ENCODE measurements around the gene LTBP2.

The LTBP2 gene

GRCh38 chr14:74558655-74559054, 53.4 kb downstream of the LTBP2 start:
- no peak overlapping the region for H3K4me3 ChIP-seq (ENCODE audit: low read length)
- TF ChIP-seq CTCF (conservative IDR thresholded peaks at IDR 0.05; ENCODE audit: low read length) = no peak
- peak; percentile 58 for DNase-seq (ENCODE audit: low read depth)

- no peak for DNase-seq (ENCODE audit: low read depth)
- H3K4me3 ChIP-seq (ENCODE audit: low read length) = no peak overlapping the region
- TF ChIP-seq CTCF (conservative IDR thresholded peaks at IDR 0.05; ENCODE audit: low read length) = no peak
These were observed 54.3 kb downstream of the LTBP2 start for GRCh38 chr14:74557691-74558090.

- DNase-seq (ENCODE audit: low read depth) = no peak
- no peak for TF ChIP-seq CTCF (conservative IDR thresholded peaks at IDR 0.05; ENCODE audit: low read length)
- H3K4me3 ChIP-seq (ENCODE audit: low read length) = no peak overlapping the region
These were observed 56.5 kb downstream of the LTBP2 start for GRCh38 chr14:74555476-74556050.

GRCh38 chr14:74554742-74555362, 57.2 kb downstream of the LTBP2 start:
- no peak for DNase-seq (ENCODE audit: low read depth)
- TF ChIP-seq CTCF (conservative IDR thresholded peaks at IDR 0.05; ENCODE audit: low read length) = no peak
- H3K4me3 ChIP-seq (ENCODE audit: low read length) = no peak overlapping the region

DNA sequence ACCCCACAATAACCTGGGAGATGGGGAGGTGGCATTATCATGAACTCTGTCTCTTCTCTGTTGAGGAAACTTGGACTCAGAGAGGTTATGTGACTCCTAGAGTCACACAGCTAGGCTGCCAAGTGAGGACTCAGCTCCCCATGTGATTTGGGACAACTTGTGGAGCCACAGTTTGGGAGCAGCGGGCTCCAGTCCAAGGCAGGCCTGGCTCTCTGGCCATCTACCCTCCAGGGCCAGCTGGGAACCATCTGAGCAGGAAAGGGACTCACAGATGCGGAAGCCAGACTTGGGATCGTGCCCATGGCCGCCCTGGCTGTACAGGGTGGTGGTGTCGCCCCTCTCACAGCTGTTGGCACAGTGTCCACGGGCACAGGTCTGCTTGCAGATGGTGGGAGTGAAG, 59.4 kb downstream of the LTBP2 start:
- H3K4me3 ChIP-seq (ENCODE audit: low read length) = no peak overlapping the region; the same call in 1 of the 2 replicates
- TF ChIP-seq CTCF (conservative IDR thresholded peaks at IDR 0.05; ENCODE audit: low read length) = no peak
- DNase-seq (ENCODE audit: low read depth) = peak; percentile 90

- no peak for TF ChIP-seq CTCF (conservative IDR thresholded peaks at IDR 0.05; ENCODE audit: low read length)
- peak; percentile 41 for DNase-seq (ENCODE audit: low read depth)
- H3K4me3 ChIP-seq (ENCODE audit: low read length) = peak overlapping the region; percentile 12; the same call in 1 of the 2 replicates
These were observed 60.3 kb downstream of the LTBP2 start for GRCh38 chr14:74551431-74552371.
